GM18951 (cell line): ENCODE data around the gene DR1.
"Not testable (repeated sequence)": the region's sequence is repeated elsewhere in the genome, so short reads cannot be mapped to it uniquely, and the experiment has no call there.

Source experiments
- POLR2A ChIP-seq: IDR thresholded peaks from 4 replicates; pipeline ENCODE4 v1.6.1; 2011; ENCODE audit warnings: mild to moderate bottlenecking; ENCODE audit not compliant: insufficient read length, insufficient read depth; ENCODE audit errors: extremely low read depth
- in situ Hi-C: fragments of 300-500 bp; cut with MboI; formaldehyde crosslinking; loops from one replicate; pipeline ENCODE4 v1.12.0; 2022; ENCODE audit warnings: low sequenced_read_pairs, mixed read lengths, inconsistent platforms; ENCODE audit not compliant: unreplicated experiment

Gene DR1

DNA sequence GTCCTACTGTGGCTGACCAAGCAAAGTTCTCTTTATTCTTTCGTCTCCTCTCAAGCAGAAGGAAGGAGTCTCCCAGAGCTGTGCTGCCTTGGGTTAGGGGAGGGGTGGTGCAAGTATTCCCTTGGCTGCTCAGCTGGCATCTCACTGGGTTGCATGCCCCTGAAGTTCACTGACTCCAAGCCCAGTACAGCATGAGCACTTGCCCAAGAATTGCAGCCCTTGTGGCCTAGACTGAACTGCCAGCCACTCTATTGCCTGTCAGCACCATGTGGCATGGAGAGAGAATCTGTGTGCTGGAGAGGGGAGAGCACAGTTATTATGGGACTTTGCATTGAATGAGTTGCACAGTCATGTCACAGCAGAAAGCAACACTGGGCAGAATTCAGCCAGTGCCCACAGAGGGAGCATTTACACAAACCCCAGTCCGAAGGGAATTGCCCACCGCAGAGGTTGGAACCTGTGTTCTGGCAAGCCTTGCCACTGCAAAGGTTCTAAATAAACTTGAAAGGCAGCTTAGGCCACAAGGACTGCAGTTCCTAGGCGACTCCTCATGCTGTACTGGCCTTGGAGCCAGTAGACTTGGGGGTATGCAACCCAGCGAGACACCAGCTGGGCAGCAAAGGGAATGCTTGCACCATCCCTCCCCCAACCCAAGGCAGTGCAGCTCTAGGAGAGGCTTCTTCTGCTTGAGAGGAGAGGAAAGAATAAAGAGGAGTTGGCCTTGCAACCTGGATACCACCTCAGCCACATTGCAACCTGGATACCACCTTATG is 28.8 kb downstream of the DR1 start:
- TF ChIP-seq POLR2A = no peak
- in situ Hi-C loops = no loop called here

DNA sequence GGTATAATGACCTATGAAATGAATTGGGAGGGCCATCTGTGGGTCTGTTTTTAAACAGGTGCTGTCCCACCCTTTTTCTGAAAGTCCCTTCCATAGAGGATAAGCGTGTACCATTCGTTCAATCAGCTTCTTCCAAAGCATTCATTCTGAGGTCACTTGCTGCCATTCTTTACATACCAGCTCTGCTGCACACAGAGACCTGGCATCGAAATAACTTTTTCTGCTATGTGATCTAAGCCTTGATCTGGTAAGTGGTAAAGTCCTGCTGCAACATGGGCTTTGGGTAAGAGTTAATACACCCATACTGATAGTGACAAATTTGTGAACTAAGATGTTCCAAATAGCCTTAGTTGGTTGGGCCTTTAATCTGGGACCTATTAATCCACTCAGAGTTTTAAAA is 38.9 kb downstream of the DR1 start:
- in situ Hi-C loops = no loop called here
- no peak for TF ChIP-seq POLR2A

DNA sequence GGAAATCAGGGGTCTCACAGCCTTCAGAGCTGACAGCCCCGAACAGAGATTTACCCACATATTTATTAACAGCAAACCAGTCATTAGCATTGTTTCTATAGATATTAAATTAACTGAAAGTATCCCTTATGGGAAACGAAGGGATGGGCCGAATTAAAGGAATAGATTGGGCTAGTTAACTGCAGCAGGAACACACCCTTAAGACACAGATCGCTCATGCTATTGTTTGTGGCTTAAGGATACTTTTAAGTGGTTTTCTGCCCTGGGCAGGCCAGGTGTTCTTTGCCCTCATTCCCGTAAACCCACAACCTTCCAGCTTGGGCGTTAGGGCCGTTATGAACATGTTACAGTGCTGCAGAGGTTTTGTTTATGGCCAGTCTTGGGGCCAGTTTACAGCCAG is 40.6 kb downstream of the DR1 start:
- in situ Hi-C loops = not testable (repeated sequence)

DNA sequence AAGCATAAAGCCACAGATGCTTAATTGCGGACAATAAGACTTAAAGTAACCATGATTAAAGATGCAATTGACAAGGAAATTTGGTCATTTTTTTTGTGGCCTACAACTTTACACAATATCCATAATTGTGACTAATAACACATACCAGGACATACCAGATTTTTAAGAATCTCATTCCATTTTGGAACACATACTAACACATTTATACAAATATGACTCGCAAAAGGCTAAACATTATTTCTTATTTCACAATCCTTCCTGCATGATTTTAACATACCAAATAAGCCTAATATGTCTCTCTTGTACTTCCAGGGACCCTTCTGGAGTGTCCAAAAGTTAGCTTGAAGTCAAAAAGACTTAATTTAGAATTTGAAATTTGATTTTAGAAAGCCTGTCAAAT is 48.8 kb downstream of the DR1 start:
- TF ChIP-seq POLR2A = no peak
- in situ Hi-C loops = no loop called here

DNA sequence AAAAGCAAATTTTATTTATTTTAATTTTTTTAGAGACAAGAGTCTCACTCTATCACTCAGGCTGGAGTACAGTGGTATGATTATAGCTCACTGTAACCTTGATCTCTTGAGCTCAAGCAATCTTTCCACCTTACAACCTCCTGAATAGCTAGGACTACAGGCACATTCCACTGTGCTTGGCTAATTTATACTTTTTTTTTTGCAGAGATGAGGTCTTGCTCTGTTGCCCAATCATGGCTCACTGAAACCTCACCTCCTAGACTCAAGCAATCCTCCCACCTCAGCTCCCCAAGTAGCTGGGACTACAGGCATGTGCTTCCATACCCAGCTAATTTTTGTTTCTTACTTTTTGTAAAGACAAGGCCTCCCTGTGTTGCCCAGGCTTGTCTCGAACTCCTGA is 49.5 kb downstream of the DR1 start:
- in situ Hi-C loops = no loop called here
- TF ChIP-seq POLR2A = no peak

DNA sequence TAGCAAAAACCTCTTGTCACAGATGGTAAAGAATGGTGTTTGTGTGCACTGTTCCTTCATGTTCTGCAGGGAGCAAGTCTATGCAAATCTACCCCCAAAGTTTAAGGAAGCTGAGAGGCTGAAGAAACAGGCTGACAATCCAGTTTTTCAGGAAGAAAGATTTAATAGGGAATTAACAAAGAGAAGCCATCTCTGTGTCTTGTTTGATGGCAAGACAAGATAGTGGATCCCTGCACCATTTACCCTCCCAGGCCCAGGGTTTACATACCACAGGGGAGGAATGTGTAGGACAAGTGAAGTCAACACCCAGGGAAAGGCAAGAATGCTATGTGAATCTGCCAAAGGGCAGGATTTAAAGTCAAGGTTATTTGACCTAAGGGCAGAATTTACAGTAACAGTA is 54.1 kb downstream of the DR1 start:
- in situ Hi-C loops = no loop called here
- no peak for TF ChIP-seq POLR2A

DNA sequence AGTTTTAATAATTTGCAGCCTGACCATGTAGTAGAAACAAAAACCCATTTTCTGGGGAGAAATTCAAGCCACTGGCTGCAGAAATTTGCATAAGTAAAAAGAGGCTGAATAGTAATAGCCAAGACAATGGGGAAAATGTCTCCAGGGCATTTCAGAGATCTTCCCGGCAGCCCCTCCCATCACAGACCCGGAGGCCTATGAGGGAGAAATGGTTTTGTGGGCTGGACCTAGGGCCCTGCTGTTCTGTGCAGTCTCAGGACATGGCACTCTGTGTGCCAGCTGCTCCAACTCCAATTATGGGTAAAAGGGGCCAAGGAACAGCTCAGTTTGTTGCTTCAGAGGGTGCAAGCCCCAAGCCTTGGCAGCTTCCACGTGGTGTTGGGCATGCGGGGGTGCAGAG is 62.5 kb downstream of the DR1 start:
- in situ Hi-C loops = no loop called here
- no peak for TF ChIP-seq POLR2A

DNA sequence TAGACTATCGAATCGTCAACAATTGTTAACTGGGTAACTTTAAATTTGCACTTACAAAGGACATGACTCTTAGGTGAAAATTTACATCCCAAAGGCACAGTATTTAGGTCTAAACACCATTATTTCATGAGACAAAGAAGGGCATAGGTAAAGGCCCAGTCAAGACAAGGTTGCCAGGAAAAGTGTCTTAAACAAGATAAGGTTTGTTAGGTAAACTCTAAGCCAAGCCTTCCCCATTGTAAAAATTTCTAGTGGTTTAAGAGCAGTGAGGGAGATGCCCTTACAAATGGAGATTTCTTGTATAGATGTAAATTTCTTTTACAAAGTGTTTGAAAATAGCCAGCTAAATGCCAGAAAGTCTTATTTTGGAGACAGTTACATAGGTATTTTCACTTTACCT is 65.3 kb downstream of the DR1 start:
- TF ChIP-seq POLR2A = no peak
- in situ Hi-C loops = no loop called here

DNA sequence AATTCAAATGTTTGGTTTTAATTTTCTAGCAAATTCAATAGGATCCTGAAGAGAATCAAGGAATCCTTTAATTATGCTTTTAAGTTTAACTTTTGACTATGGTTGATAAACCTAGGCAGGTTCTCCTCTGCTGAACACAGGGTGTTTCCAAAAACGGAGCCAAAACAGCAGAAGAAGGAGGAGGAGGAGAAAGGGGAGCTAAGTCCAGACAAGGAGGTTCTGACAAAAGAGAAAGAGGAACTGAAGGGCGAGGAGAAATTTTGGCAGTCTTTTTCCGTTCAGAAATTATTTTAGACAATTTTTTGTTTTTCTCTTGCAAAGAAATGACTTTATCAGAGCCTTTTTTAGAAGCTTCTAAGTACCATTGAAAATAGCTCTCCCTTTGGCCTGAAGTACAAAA is 69.0 kb downstream of the DR1 start:
- TF ChIP-seq POLR2A = no peak
- in situ Hi-C loops = no loop called here

DNA sequence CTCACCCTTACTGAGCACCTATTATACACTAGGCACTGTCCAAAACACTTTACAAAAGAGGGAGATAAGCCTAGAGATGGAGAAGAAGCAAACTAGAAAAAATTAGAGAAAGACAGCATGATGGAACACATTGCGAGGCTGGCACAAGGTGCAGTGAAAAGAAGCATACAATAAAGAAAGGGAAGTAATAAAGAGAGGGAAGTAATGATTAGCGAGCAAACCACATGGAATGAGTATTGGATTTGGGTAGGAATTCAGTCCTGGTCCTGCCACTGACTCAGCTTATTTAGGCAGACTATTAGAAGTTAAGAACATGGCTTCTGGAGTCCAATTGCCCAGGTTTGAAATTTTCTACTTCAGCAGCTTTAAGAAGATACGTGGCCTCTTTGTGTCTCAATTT is 69.6 kb downstream of the DR1 start:
- TF ChIP-seq POLR2A = no peak
- in situ Hi-C loops = no loop called here

DNA sequence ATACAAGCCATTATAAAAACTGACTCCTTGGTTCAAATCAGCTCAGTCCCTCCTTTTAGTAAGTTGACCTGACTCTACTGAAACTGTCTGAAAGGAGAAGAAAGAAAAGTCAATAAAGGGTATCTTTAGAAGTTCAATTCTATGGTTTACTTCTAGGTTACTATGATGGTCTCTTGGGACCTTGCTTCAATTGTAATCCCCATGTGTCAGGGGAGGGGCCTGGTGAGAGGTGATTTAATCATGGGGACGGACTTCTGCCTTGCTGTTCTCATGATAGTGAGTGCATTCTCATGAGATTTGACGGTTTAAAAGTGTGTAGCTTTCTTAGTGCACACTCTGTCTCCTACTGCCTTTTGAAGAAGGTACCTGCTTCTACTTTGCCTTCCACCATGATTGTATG is 70.5 kb downstream of the DR1 start:
- in situ Hi-C loops = no loop called here
- TF ChIP-seq POLR2A = no peak
